ENCODE data around the gene GLG1.
"Not testable (repeated sequence)": the region's sequence is repeated elsewhere in the genome, so short reads cannot be mapped to it uniquely, and the experiment has no call there.

Gene GLG1

DNA sequence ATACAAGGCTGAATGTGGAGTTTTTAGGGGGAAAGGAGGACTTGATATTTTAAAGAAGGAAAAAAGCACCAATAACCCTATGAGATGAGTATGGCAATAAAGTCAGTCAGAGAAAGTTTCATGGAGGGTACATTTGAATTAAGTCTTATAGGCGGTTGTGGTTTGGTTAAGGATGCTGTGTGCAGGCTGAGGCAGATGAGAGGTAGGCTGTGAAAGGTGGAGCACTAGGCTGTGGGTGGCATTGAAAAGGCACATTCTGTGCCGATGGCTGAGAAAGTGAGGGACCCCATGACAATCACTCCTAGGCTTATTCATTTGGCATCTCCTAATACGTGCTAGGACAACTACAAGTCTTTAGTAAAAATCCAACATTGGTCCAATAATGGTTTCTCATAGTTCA lies 68.1 kb downstream of the GLG1 start:
- not testable (repeated sequence) for DNase-seq (ENCODE audit: low read depth in 2 of 2)

DNA sequence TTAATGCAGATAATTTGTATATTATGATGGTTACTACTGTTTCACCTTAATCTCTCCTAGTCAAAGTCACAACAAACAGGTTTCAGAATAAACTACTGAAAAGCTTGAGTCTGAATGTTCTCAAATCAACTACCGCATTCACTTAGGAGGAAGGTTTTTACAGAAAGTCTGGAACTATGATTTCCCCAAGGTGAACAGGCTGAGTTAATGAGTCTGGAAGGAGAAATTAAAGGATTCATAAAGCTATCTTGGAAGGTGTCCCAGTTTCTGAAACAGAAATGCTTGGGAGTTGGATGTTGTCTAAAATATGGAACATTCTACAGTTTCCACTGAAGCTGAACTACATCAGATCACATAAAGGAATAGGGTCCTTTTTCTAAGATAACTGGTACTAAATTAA lies 69.2 kb downstream of the GLG1 start:
- DNase-seq (ENCODE audit: low read depth in 2 of 2): not testable (repeated sequence)

DNA sequence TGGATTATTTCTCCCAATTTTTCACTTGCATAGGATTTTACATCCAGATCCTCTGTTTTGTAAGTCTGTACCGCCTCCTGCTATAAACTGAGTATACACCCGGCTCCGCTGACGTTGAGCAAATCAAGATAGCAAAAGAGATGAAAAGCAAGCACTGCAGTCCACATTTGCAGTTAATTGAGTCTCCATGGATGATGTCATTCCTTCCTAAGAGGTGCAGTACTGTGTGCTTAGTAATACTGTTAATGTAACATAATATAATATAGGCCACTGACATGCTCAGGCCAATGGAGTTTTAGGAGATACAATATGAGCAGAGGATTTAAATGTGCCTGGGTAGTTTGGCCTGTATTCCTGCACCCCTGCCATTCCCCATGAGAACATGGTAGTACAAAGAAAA lies 72.3 kb downstream of the GLG1 start:
- DNase-seq (ENCODE audit: low read depth in 2 of 2): not testable (repeated sequence)

DNA sequence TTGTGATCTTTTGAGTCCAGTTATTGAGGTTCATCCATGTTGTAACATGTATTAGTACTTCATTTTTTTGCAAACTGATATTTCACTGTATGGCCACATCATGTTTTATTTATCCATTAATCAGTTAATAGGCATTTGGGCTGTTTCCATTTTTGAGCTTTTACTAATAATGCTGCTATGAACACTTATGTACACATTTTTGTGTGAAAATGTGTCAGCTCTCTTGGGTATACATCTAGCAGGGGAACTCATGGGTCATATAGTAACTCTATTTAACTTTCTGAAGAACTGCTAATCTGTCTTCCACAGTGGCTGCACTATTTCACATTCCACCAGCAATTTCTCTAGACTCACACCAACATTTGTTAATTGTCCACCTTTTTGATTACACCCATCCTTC lies 82.0 kb downstream of the GLG1 start:
- no peak for DNase-seq (ENCODE audit: low read depth in 2 of 2)

DNA sequence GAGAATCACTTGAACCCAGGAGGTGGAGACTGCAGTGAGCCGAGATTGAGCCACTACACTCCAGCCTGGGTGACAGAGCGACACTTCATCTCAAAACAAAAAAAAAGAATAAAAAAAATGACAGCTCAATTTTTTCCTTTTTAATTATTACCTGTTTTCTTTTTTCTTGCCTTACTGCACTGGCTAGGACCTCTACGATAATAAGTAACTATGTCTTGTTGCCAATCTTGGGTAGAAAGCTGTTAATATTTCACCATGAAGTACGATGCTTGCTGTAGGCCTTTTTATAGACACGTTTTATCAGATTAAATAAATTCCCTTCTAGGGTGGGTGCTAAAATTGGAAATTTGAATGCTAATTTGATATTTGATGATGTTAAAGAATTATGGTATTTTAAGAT lies 82.8 kb downstream of the GLG1 start:
- DNase-seq (ENCODE audit: low read depth in 2 of 2): no peak

DNA sequence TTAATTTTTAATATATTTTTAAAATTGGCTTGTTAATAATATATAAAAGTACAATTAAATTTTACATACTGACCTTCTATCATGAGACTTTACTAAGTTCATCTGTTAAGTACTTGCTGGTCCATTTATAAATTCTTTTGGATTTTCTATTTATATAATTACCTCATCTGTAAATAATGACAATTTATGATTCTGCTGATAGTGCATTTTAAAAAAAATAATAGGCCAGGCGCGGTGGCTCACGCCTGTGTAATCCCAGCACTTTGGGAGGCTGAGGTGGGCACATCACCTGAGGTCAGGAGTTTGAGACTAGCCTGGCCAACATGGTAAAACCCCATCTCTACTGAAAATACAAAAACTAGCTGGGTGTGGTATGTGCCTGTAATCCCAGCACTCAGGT lies 83.2 kb downstream of the GLG1 start:
- DNase-seq (ENCODE audit: low read depth in 2 of 2): not testable (repeated sequence)

DNA sequence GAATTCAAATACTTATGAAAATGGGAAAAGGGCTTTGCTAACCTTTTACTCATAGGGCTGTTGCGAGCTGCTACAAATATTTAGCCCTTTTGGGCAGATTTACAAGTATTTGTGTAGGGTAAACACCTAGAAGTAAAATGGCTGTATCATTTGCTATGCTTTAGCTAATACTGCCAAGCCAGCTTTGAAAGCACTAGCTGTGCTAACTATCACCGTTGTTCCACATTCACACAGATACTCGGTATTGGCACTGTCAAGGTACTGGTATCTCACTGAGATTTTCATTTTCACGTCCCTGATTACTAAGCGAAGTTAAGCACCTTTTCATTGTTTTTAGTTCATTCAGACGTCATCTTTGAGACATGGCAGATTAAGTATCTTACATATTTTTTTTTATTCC lies 84.8 kb downstream of the GLG1 start:
- DNase-seq (ENCODE audit: low read depth in 2 of 2): no peak

DNA sequence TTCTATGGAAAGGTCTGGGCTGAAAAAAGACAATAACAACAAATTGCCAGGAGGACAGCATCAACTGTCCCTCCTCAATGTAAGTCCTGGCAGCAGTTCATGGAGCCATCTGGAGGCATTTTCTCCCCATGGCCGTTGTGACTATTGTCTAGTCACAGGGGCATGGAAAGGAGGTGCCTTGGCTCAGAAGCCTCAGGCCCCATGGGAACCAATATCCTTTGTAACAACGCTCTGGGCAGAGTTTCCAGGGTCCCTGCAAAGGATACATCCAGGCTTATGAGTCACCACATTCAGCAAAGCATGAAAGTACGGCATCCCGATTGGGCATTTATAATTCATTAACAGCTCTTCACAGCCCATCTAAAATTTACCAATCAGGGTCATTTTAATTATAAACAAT lies 85.2 kb downstream of the GLG1 start:
- no peak for DNase-seq (ENCODE audit: low read depth in 2 of 2)

DNA sequence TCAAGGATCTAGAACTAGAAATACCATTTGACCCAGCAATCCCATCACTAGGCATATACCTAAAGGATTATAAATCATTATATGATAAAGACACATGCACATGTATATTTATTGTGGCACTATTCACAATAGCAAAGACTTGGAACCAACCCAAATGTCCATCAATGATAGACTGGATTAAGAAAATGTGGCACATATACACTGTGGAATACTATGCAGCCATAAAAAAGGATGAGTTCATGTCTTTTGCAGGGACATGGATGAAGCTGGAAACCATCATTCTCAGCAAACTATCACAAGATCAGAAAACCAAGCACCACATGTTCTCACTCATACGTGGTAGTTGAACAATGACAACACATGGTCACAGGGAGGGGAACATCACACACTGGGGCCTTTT lies 88.0 kb downstream of the GLG1 start:
- not testable (repeated sequence) for DNase-seq (ENCODE audit: low read depth in 2 of 2)

DNA sequence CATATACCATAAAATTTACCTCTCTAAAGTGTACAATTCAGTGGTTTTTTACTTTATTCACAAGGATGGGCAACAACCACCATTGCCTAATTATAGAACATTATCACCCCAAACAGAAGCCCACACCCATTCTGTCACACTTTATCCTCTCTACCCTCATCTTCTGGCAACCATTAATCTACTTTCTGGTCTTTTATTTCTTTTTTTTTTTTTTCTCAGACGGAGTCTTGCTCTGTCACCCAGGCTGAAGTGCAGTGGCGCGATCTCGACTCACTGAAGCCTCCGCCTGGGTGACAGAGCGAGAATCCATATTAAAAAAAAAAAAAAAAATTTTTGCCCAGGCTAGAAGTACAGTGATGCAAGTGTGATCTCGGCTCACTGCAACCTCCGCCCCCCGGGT lies 95.0 kb downstream of the GLG1 start:
- DNase-seq (ENCODE audit: low read depth in 2 of 2): no peak

DNA sequence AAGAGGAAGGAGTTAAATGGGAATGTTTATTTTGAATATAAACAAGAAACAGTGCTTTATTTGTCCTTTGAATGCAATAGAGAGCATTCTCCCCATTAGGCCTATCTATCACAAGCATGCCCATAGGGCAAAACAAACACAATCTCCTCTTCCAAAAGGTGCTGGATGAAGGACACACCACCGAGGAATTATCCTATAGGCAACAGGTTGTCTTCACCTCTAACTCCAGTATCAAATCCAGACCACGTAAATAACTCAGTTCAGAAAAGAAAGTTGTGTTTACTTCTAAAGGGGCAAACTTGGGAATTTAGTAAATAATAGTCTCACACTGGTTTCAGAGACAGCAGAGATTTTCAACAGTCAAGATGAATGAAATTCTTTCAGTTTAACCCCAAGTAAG lies 101.9 kb downstream of the GLG1 start:
- DNase-seq (ENCODE audit: low read depth in 2 of 2): no peak

DNA sequence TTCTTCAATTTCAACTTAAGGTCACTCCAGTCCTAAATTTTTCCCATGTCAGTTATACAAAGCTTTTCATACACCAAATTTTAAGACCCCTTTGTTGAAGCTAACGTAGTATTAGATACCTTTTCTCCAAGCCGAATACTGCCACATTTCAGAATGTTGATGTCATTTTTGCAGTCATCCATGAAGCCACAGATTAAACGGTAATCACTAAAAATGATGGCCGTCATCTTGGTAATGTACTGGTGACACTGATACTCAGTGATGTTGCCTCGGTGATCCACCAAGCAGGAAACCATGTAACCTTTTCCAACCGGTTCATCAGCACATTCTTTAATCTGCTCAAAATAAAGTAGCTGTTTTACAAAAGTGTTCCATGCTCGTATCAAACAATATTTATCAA lies 103.5 kb downstream of the GLG1 start:
- no peak for DNase-seq (ENCODE audit: low read depth in 2 of 2)

DNA sequence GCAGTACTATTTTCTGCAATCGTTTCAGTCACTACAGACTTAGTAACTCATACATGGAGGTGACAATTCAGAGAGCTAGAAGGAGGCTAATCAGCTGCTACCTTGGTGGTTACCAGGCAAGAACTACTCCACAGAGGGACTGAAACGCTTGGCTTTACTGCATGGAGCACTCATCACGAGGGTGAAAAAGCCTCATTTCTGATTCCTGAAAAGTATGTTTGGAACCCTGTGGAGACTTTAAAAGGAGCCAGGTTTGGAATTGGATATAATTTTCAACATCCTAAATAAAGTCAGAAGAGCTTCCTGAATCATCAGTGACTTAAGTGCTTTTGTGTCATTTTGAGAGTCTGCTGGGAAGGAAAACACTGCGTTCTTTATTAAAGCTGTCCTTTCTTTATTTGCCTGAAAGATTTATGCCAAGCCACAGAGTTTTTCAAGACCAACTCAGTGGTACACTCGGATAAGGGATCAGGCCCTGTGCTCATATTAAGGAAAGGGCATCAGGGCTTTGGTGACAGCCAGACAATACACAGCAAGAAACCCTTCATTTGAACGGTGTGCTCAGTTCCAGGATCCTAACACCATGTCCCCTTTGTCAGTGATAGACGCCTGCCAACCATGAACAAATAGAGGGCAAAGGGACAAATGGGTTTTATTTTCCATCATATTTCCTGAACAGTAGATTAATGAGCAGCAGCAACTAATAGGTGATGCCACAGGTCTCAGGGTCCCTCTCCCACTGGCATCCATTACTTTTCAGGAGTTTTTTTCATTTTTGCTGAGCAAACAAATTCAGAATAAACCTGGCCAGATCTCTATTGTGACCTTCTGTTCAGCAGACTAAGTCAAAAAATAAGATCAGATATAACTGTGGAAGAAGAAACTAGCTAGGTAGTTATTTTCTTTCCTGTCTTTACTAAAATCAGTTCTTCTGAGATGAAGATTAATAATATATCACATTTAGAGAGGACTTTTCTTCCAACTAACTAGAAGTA lies 105.1 kb downstream of the GLG1 start:
- DNase-seq (ENCODE audit: low read depth in 2 of 2): no peak

DNA sequence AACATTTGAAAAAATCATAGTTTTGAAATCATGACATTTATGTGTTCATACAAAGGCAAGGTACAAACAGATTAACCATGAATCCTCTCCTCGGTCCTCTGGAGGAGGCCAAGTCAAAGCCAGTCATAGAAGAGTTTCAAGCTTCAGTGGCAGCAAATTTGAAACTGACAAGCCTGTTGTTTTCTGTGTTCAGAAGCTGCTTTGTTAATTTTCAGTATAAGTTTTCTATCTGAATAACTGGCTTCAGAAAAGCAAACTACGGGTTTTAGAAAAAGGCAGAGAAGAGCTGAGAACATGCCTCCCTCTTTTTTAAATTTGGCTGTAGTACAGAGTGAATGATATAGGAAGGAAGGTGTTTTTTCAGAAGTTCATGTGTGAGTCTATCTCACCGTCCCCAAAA lies 106.0 kb downstream of the GLG1 start:
- no peak for DNase-seq (ENCODE audit: low read depth in 2 of 2)

DNA sequence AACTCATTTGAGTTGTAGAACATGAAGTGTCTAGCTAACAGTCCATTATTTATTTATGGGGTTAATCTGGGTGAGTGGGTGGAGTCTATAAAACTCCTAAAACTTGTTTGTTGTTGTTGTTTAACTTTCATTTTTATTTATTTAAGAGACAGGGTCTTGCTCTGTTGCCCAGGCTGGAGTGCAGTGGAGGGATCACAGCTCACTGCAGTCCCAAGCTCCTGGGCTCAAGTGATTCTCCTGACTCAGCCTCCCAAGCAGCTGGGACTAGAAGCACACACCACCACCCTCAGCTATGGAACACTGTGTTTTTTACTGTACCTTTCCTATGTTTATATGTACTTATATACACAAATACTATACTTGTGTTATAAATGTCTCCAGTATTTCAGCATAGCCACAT lies 107.8 kb downstream of the GLG1 start:
- DNase-seq (ENCODE audit: low read depth in 2 of 2): no peak

DNA sequence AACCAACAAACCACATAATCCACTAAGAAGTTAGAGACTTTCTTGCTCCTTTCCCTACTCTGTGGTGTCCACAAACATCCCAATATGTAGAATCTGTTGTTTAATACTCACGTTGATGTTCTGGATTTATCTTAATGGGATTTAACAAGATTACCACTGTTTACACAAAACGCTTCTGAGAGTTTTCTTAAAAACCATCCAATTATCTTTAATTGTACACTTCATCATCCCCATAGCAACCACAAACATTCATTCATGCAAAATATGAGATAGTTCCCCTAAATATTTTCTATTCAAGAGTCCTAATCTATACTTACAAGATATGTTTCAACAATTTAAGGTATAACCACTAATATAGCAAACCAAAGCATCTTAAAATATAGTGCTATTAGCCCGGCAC lies 109.2 kb downstream of the GLG1 start:
- DNase-seq (ENCODE audit: low read depth in 2 of 2): no peak

DNA sequence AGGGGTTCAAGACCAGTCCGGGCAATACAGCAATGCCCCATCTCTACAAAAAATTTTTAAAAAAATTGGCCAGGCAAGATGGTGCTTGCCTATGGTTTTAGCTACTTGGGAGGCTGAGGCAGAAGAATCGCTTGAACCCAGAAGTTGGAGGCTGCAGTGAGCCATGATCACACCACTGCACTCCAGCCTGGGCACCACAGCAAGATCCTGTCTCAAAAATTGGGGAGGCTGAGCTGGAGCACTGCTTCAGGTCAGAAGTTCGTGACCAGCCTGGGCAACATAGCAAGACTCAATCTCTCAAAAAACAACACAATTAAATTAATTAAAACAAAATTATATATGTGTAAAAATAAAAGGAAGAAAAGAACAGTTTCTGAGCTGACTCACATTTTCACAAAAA lies 110.9 kb downstream of the GLG1 start:
- no peak for DNase-seq (ENCODE audit: low read depth in 2 of 2)

DNA sequence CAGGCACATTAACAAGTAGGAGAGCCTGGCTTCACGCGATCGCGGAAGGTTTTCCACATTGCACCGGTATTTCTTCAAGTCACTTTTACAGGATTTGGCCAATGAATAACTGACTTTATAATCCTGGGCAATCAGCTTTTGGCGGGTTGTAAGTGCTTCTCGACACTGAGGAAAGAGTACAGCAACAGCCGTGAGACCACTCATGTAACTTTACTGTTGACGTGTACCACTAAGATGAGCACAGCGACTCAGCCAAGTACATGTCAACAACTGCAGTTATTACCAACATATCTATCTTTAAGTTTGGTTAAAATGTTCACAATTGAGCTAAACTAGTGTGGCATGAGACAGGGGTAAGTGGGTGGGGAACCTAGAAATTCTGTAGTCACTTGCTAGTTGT lies 113.9 kb downstream of the GLG1 start:
- no peak for DNase-seq (ENCODE audit: low read depth in 2 of 2)

DNA sequence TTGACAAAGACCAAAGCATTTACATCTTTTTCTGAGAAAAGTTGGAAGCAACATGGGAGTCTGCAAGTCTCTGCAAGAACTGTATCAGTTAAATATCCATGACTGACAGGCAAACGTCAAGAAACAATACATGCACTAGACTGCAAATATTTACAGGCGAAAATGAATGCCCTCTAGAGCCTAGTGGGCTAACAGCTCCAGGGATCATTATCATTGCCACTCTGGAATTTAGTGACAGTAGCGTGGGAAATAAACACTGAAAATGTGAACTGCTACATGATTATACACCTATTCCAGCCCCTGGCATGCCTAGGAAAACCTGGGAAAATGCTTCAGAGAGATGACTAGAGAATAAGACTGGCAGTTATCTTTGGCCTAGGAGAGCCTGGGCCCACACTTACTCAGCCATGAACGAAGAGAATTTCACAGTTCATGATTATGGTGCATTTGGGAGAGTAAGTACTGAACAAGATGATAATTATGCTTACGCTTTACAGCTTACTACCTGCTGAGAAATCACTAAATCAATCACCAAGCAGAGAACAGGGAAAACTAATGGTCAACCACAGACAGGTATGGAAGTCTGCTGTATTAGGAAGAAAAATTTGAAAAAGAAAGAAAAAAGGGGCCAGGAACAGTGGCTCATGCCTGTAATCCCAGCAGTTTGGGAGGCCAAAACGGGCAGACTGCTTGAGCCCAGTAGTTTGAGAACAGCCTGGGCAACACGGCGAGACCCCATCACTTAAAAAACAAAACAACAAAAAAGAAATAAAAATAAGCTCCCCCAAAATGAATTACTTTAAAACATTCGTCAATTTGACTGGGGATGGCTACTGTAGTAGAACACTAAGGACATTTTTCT lies 119.0 kb downstream of the GLG1 start:
- DNase-seq (ENCODE audit: low read depth in 2 of 2): no peak

DNA sequence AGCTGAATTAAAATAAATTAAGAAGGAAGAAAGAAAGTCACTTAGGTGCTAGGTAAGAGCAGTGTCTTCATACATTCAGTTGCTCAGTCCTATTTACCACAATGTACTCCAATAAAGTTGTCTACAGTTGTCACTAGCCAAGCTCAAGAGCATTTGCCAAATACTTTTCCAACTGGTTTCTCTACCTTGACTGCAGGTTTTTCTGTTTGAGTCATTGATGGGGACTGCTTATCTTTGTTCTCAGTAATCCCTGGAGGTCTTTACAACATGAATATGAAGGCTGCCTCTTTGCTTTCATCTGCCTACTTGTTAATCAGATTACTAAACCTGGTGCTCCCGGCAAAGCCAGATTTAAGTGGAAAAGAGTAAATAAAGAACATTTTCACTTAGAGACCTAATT lies 121.0 kb downstream of the GLG1 start:
- DNase-seq (ENCODE audit: low read depth in 2 of 2): no peak

DNA sequence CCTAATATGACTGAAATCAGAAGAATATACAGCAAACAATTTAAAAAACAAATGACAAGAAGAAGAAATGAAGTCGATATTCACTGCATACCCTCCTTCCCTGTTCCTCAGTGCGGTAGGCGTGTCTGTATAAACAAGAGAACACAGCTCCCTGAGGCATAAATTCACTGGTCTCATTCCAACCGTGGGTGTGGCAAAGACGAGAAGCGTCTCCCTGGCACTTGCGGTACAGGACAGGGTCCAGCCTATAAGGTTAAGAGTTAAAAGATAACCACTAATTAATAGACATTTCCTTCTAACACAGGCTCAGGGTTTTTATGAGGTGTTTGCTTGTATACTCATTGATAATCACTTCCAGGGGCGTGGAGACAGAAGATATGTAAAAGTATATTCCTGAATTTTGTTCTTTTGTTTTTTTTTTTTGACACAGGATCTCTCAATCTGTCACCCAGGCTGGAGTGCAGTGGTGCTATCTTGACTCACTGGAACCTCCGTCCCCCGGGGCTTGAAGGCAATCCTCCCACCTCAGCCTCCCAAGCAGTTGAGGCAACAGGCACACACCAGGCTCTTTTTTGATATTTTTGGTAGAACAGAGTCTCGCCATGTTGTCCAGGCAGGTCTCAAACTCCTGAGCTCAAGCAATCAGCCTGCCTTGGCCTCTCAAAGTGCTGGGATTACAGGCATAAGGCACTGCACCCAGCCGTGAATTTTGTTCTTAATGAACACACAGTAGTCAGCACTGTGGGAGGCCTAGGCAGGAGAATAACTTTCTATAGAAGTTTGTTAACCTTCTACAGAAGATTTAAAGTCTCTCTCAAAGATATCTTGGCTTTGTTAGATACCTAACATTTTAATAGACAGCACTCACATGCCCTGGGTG lies 126.5 kb downstream of the GLG1 start:
- DNase-seq (ENCODE audit: low read depth in 2 of 2): no peak

DNA sequence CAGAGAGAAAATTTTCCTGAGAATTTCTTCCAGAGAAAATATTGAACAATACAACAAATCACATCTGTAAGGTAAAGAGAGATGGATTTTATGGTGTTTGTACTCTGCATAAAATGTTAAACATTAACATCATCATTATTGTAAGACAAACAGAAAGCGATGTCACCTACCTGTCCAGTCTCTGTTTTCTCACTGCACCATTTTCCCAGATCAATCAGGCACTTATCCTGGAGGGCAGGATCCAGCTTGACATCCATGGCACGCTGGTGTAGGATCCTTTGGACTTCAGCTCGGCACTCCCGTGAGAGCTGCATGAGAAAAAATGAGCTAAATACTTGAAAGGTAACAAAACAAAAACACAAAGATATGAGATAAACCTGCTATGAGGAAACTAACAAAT lies 129.7 kb downstream of the GLG1 start:
- no peak for DNase-seq (ENCODE audit: low read depth in 2 of 2)
